Esophagus mucosa (tissue), 1 donor: Measurements from ENCODE around the gene HPN. TPM values are rescaled to one million over a fixed set of nuclear protein-coding genes. Genes with fewer than 3 reads are reported as not detected.
A peak's percentile ranks its signal among the peaks of the same experiment; 100 is the strongest.
"Not testable (repeated sequence)": the region's sequence is repeated elsewhere in the genome, so short reads cannot be mapped to it uniquely, and the experiment has no call there.

Experiments
- ATAC-seq: fragments of 200-7000 bp; cut with Tn5 transposase; one replicate; pipeline ENCODE4 v1.9.1; 2020
- total RNA-seq: library from RNA; stranded (reverse); gene quantifications from one replicate; pipeline ENCODE4 v1.2.4, GENCODE V29; 2023
- donor health status: DM: yes; HTN: yes; CAD: no.

HPN gene
- total RNA-seq, 1 donor from 2014 or later: not detected

GRCh38 chr19:35088131-35088913, 46.8 kb downstream of the HPN start:
- ATAC-seq: peak; percentile 58

- ATAC-seq: no peak
Observed at GRCh38 chr19:35089554-35089953, 48.0 kb downstream of the HPN start.

- ATAC-seq: no peak
Observed at GRCh38 chr19:35090160-35090505, 48.6 kb downstream of the HPN start.

DNA sequence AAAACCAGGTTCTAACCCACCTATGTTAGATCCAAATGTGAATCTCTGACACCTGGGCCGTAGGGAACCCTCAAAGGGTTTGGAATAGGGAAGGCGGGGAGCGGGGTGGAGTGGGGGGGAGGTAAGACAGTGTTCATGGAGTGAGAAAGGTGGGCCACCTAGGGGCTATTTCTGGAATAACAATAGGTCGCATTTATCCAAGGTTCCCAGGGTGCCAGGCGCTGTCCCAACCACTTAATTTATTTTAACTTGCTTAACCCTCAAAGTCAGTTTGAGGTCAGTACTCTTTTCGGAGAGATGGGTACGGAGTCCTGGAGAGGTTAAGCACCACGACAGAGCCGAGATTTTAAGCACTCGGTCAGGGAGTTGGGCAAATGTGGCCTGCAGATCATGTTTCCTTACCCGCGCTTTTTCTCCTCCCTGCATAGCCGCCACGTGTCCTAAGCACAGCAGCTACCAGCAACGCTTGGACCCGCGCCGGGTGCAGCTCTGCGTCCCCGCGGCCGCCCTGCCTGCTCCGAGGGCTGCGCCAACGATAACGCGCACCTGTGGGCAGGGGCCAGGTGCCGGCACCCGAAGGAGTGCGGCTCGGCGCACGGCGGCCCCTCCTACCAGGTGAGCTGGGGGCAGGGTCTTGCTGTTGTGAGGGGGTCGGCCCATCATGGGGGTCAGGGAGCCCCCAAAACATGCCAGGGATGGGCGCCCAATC, 49.1 kb downstream of the HPN start:
- peak; percentile 73 for ATAC-seq

DNA sequence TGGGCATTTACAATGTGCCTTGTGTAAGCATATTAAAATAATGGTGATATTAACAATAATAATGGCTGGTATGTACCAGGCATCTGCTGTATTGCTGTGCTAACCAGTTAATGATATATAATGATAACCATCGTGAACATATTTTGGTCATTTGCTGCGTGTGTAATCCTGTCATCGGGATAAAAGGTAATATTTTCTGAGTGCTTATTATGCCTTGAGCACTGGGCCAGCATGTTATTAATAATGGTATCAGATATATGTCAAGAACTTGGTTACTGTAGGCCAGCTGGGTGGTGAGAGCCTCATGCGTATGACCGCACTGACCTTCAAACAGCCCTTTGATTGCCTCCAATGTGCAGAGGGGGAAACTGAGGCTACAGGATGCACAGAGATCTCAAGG, 51.9 kb downstream of the HPN start:
- ATAC-seq: no peak

DNA sequence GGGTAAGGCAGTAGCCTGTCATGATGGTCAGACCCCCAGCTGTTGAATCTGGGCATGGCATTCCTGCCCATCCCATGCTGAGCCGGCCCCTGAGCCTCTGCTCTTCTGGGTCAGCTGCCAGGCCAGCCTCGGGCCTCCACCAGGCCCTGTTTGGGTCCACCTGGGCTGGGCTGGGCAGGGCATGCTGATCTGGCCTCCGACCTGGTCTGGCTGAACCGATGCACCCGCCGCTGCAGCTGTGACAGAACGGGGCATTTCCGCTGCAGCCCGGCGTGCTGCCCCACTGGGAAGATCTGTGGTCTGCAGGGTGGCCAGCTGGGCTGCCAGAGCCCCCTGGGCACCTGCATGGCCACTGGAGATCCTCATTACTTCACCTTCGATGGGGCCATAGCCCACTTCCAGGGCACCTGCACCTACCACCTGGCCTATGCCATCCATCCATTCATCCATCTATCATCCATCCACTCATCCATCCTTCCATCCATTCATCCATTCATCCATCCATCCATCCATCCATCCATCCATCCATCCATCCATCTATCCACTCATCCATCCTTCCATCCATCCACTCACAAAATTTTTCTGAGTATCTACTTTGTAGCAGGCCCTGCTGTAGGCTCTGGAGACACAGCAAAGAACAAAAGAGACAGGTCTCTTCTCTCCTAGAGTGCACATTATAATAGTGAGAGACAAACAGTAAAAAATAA, 52.6 kb downstream of the HPN start:
- ATAC-seq: no peak

DNA sequence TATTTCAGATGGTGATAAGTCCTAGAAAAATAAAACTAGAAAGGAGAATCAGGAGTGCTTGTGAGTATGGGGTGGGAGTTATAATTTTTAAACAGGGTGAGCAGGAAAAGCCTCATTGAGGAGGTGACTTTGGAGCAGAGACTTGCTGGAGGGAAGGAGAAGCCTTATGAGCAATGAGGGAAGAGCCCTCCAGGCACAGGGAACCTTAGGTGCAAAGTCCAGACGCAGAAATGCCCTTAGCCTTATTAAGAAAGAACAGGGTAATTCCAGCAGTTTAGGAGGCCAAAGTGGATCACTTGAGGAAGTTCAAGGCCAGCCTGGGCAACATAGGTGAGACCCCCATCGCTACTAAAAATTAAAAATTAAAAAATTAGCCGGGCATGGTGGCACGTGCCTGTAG, 53.1 kb downstream of the HPN start:
- no peak for ATAC-seq

GRCh38 chr19:35095667-35096368, 54.3 kb downstream of the HPN start:
- peak; percentile 65 for ATAC-seq

GRCh38 chr19:35098413-35099049, 57.0 kb downstream of the HPN start:
- peak; percentile 59 for ATAC-seq

DNA sequence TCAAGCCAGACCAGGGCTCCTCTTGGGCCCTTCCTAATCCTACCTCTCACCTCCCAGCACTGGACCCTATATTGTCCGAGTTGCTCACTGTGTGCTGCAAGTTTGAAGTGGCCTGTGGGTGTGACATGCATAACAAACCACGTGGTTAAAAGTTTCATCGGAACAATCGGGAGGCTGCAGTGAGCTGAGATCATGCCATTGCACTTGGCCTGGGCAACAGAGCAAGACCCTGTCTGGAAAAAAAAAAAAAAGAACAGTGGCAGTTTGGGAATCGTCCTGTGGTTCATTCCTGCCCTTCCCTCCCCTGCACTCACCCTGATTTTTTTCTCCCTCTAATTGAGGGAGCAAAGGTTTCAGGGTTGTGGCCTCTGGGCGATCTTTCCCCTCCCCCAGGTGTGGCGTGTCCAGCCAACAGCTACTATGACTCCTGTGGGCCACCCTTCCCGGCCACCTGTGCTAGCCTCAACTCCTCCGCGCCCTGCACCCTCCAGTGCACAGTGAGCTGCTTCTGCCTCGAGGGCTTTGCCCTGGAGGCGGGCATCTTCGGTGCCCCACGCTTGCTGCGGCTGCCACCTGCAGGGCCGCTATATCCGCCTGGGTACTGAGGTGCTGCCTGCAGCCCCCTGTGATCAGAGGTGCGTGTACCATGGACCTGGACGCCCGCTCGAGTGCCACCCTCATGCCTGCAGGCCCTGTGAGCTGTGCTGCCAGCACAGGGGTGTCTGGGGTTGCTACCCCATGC, 57.8 kb downstream of the HPN start:
- ATAC-seq: peak; percentile 5

DNA sequence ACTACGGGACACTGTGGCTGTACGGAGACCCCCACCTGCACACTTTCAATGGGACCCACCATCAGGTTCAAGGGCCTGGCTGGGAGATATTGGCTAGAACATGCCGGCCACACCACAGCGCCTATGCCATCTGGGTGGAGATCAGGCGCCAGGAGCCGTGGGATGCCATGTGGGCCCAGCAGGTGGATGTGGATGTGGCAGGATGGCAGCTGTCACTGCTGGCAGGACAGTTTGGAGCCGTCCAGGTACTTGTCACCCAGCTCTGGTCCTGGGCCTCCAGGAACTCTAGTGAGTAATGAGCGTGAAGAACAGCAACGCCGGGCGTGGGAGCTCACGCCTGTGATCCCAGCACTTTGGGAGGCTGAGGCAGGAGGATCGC, 58.4 kb downstream of the HPN start:
- ATAC-seq: no peak

DNA sequence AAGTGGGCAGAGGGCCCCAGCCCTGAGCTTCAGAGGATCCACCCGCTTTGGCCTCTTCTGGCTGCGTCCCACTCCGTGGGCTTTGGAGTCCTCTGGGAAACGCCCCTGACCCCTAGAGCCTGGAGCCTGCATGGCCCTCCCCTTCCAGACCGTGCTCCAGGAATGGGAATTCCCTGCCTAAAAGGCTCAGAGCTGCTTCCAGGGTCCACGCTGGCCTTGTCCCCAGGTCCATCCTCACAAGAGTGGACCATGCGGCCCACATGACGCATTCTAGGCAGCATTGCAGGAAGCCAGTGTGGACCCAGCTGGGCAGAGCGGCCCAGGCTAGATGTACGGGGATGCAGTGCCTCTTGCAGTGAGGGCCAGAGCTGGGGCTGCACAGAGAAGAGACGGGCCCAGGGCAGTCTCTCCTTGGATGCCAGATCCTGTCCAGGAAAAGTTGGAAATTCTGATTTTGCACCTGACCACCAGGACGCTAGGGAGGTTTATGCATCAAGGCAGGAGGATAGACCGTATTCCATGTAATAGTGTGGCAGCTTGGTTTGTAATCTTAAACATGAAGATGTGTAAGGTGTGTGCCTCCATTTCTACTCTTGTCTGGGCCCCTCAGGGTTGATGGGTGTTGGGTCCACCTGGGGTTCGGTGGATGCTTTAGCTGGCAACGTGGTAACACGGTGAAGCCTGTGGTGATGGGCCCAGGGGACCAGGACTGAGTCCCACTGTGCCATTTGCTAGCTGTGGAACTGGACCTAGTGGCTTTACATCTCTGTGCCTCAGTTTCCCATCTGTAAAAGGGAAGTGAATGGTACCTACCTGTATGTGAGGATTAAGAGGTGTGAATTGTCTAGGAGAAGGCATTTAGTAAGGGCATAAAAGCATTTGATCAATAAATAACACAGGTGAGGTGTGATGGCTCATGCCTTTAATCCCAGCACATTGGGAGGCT, 59.3 kb downstream of the HPN start:
- no peak for ATAC-seq

DNA sequence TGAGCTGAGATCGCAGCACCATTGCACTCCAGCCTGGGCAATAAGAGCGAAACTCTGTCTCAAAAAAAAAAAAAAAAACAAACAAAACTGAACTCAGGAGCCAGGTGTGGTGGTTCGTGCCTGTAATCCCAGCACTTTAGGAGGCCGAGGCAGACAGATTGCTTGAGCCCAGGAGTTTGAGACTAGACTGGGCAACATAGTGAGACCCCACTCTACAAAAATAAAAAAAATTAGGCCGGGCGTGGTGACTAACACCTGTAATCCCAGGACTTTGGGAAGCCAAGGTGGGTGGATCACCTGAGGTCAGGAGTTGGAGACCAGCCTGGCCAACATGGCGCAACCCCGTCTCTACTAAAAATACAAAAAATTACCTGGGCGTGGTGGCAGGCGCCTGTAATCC, 60.4 kb downstream of the HPN start:
- not testable (repeated sequence) for ATAC-seq

DNA sequence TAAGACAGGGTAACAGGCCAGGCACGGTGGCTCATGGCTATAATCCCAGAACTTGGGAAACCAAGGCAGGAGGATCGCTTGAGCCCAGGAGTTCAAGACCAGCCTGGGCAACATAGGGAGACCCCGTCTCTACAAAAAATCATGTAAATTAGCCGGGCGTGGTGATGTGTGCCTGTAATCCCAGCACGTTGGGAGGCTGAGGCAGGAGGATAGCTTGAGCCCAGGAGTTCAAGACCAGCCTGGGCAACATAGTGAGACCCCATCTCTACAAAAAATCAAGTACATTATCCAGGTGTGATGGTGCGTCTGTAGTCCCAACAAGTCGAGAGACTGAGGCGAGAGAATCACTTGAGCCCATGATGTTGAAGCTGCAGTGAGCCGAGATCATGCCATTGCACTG, 62.1 kb downstream of the HPN start:
- not testable (repeated sequence) for ATAC-seq

DNA sequence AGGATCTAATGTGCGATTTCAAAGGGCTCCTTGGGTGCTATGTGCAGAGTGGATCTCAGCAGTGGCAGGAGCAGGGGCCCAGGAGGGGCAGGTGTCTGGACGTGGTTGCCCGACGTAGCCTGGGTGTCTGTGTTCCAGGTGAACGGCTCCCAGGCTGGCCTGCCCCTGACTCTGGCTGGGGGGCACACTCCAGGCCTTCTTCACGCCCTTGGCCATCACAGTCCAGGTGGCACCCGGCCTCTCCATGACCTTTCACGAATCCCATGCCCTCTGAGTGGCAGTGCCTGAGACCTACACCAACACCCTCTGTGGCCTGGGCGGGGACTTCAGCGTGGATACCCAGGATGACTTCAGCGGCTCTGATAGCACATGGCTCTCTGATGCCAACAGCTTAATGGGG, 62.8 kb downstream of the HPN start:
- no peak for ATAC-seq

- no peak for ATAC-seq
Observed at GRCh38 chr19:35105047-35105410, 63.5 kb downstream of the HPN start.

- no peak for ATAC-seq
Observed at GRCh38 chr19:35105411-35106290, 64.1 kb downstream of the HPN start.

- ATAC-seq: no peak
Observed at GRCh38 chr19:35106291-35106583, 64.7 kb downstream of the HPN start.

DNA sequence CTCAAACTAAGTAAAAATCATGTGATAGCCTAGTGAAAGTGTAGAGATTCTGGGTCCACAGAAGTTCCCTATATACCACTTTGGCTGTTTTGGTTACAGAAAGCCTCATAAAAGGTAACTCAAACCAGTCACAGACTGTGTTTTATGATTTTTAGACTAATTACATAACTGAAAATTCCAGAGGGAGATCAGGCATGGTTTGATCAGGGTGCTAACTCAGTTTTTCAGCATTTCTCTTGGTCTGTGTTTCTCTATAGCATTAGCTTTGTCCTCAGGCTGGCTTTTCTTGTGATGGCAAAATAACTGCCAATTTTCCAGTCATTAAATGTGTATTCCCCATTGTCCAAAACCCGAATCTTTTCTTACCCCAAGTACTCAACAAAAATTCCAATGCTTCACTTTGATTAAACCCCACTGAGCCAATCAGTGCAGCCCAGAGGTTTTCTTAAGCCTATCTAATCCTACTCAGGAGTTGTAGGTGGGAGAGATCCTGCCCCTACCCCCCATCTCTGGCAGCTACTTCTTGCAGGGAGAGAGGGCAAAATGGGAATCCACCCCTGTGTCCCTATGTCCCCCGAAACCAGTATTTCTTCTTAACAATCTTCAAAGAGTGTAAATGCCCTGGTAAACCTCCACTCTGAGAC, 65.5 kb downstream of the HPN start:
- no peak for ATAC-seq
